HCT116 (cell line): ENCODE measurements around the gene LPIN1. TPM values are rescaled to one million over a fixed set of nuclear protein-coding genes. Genes with fewer than 3 reads are reported as not detected.

Experiments
- ATAC-seq: fragments of 200-7000 bp; cut with Tn5 transposase; 2 replicates; pipeline ENCODE4 v1.9.1; 2020; ENCODE audit warnings: mild to moderate bottlenecking, moderate library complexity
- BruUV-seq: library from RNA; stranded (reverse); fragments of 400-500 nt; replicated peaks from 2 replicates; lab custom pipeline; 2021; lab: Mats Ljungman, UMichigan
- CTCF ChIA-PET: fragments of 300-600 bp; sonication (Branson Sonifier 250); formaldehyde crosslinking; loops from one replicate; lab custom pipeline; 2021; ENCODE audit warnings: antibody characterized with exemption; lab: Charles Lee
- POLR2A ChIA-PET: fragments of 300-600, 350-600 bp; sonication (Branson Sonifier 250); formaldehyde crosslinking; loops from one replicate; lab custom pipeline; 2021; ENCODE audit warnings: antibody characterized with exemption; lab: Charles Lee
- RAD21 ChIA-PET, 2 experiments: fragments of 300-600 bp; sonication (Branson Sonifier 250); formaldehyde crosslinking; loops; one replicate each; lab custom pipeline; 2023; ENCODE audit warnings: low total read pairs in 2 of 2; ENCODE audit not compliant: uncharacterized antibody in 2 of 2, unreplicated experiment in 2 of 2, low non-redundant PET in 1 of 2; lab: Charles Lee
- DNase-seq: peaks from one replicate; pipeline ENCODE4 v3.0.0-alpha.2; 2010; ENCODE audit warnings: low read depth, low spot score
- H2AFZ ChIP-seq: fragments of 200-600 bp; shearing (Covaris generic), sonication (generic); 2 replicates; pipeline ENCODE4 v1.6.1; 2017; ENCODE audit warnings: low read depth, mixed run types, mixed read lengths, antibody characterized with exemption, low read length; ENCODE audit not compliant: poor library complexity, severe bottlenecking
- H3K27ac ChIP-seq: 2 replicates; pipeline ENCODE4 v1.5.1; 2012; ENCODE audit warnings: low read depth, low read length
- H3K27me3 ChIP-seq: fragments of 200-600 bp; sonication (generic); 2 replicates; pipeline ENCODE4 v1.6.1; 2016; ENCODE audit warnings: mixed run types, low read length, mixed read lengths; ENCODE audit not compliant: insufficient read depth
- H3K36me3 ChIP-seq, 2 experiments: fragments of 200-500 bp in 1 of 2; fragments of 200-600 bp in 1 of 2; sonication (Bioruptor generic) in 1 of 2; sonication (generic) in 1 of 2; 2 replicates each; pipeline versions ENCODE4 v1.5.1 to v1.6.1; 2014 to 2016; ENCODE audit warnings: low read length in 2 of 2, inconsistent platforms in 1 of 2, mixed read lengths in 1 of 2, mixed run types in 1 of 2; ENCODE audit not compliant: insufficient read depth in 2 of 2, control insufficient read depth in 1 of 2
- H3K4me1 ChIP-seq, 2 experiments: fragments of 200-600 bp in 1 of 2; sonication (generic) in 1 of 2; 2 replicates each; pipeline versions ENCODE4 v1.5.1 to v1.6.1; 2012 to 2017; ENCODE audit warnings: low read length in 2 of 2, inconsistent platforms in 1 of 2, mild to moderate bottlenecking in 1 of 2, mixed read lengths in 1 of 2, mixed run types in 1 of 2, moderate library complexity in 1 of 2; ENCODE audit not compliant: insufficient read depth in 2 of 2, control insufficient read depth in 1 of 2
- H3K4me2 ChIP-seq: fragments of 200-600 bp; sonication (generic); 2 replicates; pipeline ENCODE4 v1.6.1; 2017; ENCODE audit warnings: mixed run types, low read length, mixed read lengths
- H3K4me3 ChIP-seq, 2 experiments: fragments of 200-600 bp in 1 of 2; sonication (generic) in 1 of 2; replicated peaks in 1 of 2; 2 replicates each; pipeline ENCODE4 v1.5.1; 2011 to 2016; ENCODE audit warnings: low read length in 2 of 2, control low read depth in 1 of 2, low read depth in 1 of 2, mild to moderate bottlenecking in 1 of 2, mixed read lengths in 1 of 2, mixed run types in 1 of 2
- H3K79me2 ChIP-seq: fragments of 200-600 bp; sonication (generic); 2 replicates; pipeline ENCODE4 v1.6.1; 2017; ENCODE audit warnings: mild to moderate bottlenecking, mixed run types, low read length, moderate library complexity, mixed read lengths; ENCODE audit not compliant: insufficient read depth
- H3K9ac ChIP-seq: fragments of 200-600 bp; sonication (generic); 2 replicates; pipeline ENCODE4 v1.6.1; 2016; ENCODE audit warnings: low read length, mixed read lengths
- H3K9me2 ChIP-seq: fragments of 200-600 bp; sonication (generic), shearing (Covaris generic); 2 replicates; pipeline ENCODE4 v1.6.1; 2017; ENCODE audit warnings: mixed run types, mild to moderate bottlenecking, moderate library complexity; ENCODE audit not compliant: insufficient read depth
- H3K9me3 ChIP-seq, 2 experiments: fragments of 200-500 bp in 1 of 2; fragments of 200-600 bp in 1 of 2; sonication (Bioruptor generic) in 1 of 2; sonication (generic) in 1 of 2; 2 replicates each; pipeline ENCODE4 v1.6.1; 2014 to 2017; ENCODE audit warnings: low read length in 2 of 2, mixed read lengths in 2 of 2, inconsistent platforms in 1 of 2, low read depth in 1 of 2, mild to moderate bottlenecking in 1 of 2, mixed run types in 1 of 2, moderate library complexity in 1 of 2; ENCODE audit not compliant: control insufficient read depth in 1 of 2, insufficient read depth in 1 of 2
- H4K20me1 ChIP-seq: fragments of 200-600 bp; sonication (generic), shearing (Covaris generic); 2 replicates; pipeline ENCODE4 v1.6.1; 2017; ENCODE audit warnings: mixed run types, mild to moderate bottlenecking, moderate library complexity; ENCODE audit not compliant: insufficient read depth
- ATF3 ChIP-seq: IDR thresholded peaks from 2 replicates; pipeline ENCODE4 v1.6.1; 2012
- CEBPB ChIP-seq: IDR thresholded peaks from 2 replicates; pipeline ENCODE4 v1.6.1; 2012; ENCODE audit warnings: low read depth
- EGR1 ChIP-seq: IDR thresholded peaks from 2 replicates; pipeline ENCODE4 v1.6.1; 2012; ENCODE audit warnings: low read depth
- POLR2A ChIP-seq: IDR thresholded peaks from 2 replicates; pipeline ENCODE4 v1.7.0; 2011; ENCODE audit warnings: borderline replicate concordance; ENCODE audit not compliant: insufficient read depth, insufficient read length; ENCODE audit errors: extremely low read depth
- RAD21 ChIP-seq: IDR thresholded peaks from 2 replicates; pipeline ENCODE4 v1.6.1; 2012; ENCODE audit warnings: low read depth, mild to moderate bottlenecking
- SIN3A ChIP-seq: IDR thresholded peaks from 2 replicates; pipeline ENCODE4 v1.6.1; 2012; ENCODE audit warnings: low read depth
- SP1 ChIP-seq: IDR thresholded peaks from 2 replicates; pipeline ENCODE4 v1.6.1; 2012; ENCODE audit warnings: low read depth
- ZBTB33 ChIP-seq: IDR thresholded peaks from 2 replicates; pipeline ENCODE4 v1.6.1; 2011; ENCODE audit warnings: mild to moderate bottlenecking, low read length, moderate library complexity; ENCODE audit not compliant: insufficient replicate concordance; ENCODE audit errors: extremely low read depth
- intact Hi-C: fragments of 100-400 bp; cut with micrococcal nuclease; formaldehyde crosslinking; loops from 2 replicates; pipeline ENCODE4 v1.10.0; 2022
- total RNA-seq: library from RNA; stranded (reverse); gene quantifications from one replicate; pipeline ENCODE4 v1.2.1, GENCODE V29; 2021; ENCODE audit not compliant: unreplicated experiment
- TF ChIP-seq, protein P1 (sequence below), 3 experiments: fragments of 200-600 bp in 1 of 3; sonication (generic) in 1 of 3; IDR thresholded peaks in 2 of 3; conservative IDR thresholded peaks in 1 of 3; 2 replicates each; pipeline ENCODE4 v1.5.1; 2012 to 2017; ENCODE audit warnings: low read depth in 2 of 3, low read length in 2 of 3, antibody characterized with exemption in 1 of 3, borderline replicate concordance in 1 of 3, control low read depth in 1 of 3, mild to moderate bottlenecking in 1 of 3, mixed read lengths in 1 of 3, mixed run types in 1 of 3, moderate library complexity in 1 of 3; ENCODE audit not compliant: insufficient read depth in 1 of 3
- TF ChIP-seq, protein P2 (sequence below): IDR thresholded peaks from 2 replicates; pipeline ENCODE4 v1.6.1; 2012

The LPIN1 gene
- total RNA-seq, 1 experiment from 2014 or later, result 16.7 TPM

- TF ChIP-seq SIN3A (no peak), EGR1 (no peak), ZBTB33 (no peak)
These were observed 14.8 kb downstream of the LPIN1 start (continued) for GRCh38 chr2:11761259-11761658.

DNA sequence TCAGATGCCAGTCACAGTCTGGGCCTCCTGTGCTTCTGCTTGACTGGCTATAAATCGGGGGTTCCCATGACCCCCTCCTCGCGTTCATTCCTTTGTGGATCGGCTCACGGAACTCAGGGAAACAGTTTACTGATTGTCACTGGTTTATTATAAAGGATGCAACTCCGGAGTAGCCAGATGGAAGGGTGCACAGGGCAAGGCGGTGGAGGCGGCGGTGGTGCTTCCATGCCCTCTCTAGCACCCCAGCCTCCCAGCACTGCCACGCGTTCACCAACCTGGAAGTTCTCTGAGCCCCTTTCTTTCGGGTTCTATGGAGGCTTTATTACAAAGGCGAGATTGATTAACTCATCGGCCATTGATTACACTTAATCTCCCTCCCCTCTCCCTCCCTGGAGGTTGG, 15.6 kb downstream of the LPIN1 start:
- no TSS peak for BruUV-seq
- ATAC-seq, result no peak
- CTCF ChIA-PET, result no interaction called here

More for the DNA sequence above, 15.6 kb downstream of the LPIN1 start:
- Histone ChIP-seq H3K36me3 (no peaks in the 10 kb centered on the region; a peak in 1 of 4 replicates), H3K79me2 (no peaks in the 10 kb centered on the region), H3K9me2 (no peaks in the 10 kb centered on the region), H3K27me3 (no peaks in the 10 kb centered on the region), H3K4me2 (no peak overlapping the region), H2AFZ (no peak overlapping the region), H3K27ac (no peak overlapping the region), H3K9me3 (no peaks in the 10 kb centered on the region), H3K4me1 (no peaks in the 10 kb centered on the region), H4K20me1 (no peaks in the 10 kb centered on the region), H3K9ac (no peak overlapping the region), H3K4me3 (no peak overlapping the region)
- ChIA-PET POLR2A (no interaction called here), RAD21 (no interaction called here)
- TF ChIP-seq ATF3 (no peak), SP1 (no peak), POLR2A (no peak), EGR1 (no peak), CEBPB (no peak), RAD21 (no peak)
- TF ChIP-seq, protein P1, sequence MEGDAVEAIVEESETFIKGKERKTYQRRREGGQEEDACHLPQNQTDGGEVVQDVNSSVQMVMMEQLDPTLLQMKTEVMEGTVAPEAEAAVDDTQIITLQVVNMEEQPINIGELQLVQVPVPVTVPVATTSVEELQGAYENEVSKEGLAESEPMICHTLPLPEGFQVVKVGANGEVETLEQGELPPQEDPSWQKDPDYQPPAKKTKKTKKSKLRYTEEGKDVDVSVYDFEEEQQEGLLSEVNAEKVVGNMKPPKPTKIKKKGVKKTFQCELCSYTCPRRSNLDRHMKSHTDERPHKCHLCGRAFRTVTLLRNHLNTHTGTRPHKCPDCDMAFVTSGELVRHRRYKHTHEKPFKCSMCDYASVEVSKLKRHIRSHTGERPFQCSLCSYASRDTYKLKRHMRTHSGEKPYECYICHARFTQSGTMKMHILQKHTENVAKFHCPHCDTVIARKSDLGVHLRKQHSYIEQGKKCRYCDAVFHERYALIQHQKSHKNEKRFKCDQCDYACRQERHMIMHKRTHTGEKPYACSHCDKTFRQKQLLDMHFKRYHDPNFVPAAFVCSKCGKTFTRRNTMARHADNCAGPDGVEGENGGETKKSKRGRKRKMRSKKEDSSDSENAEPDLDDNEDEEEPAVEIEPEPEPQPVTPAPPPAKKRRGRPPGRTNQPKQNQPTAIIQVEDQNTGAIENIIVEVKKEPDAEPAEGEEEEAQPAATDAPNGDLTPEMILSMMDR (IDR thresholded peaks at IDR 0.05 in 2 of 3, conservative IDR thresholded peaks at IDR 0.05 in 1 of 3; ENCODE audit: borderline replicate concordance in 1 of 3, insufficient read depth in 1 of 3, low read depth in 2 of 3, low read length in 2 of 3), result no peak
- TF ChIP-seq, protein P2, sequence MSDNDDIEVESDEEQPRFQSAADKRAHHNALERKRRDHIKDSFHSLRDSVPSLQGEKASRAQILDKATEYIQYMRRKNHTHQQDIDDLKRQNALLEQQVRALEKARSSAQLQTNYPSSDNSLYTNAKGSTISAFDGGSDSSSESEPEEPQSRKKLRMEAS, result no peak
- intact Hi-C loops, result no loop called here
- DNase-seq, result no peak
